RWPE2 (cell line): ENCODE measurements around the gene CFAP57.

Experiments
- ATAC-seq: fragments of 200-7000 bp; cut with Tn5 transposase; 3 replicates; pipeline ENCODE4 v1.9.1; 2021; ENCODE audit warnings: low read depth
- DNase-seq: peaks from one replicate; pipeline ENCODE4 v3.0.0-alpha.2; 2020; ENCODE audit warnings: low spot score
- H3K27ac ChIP-seq: fragments of 450-650 bp; 2 replicates; pipeline ENCODE4 v1.5.1; 2017; ENCODE audit warnings: mild to moderate bottlenecking; ENCODE audit not compliant: poor library complexity, severe bottlenecking
- H3K27me3 ChIP-seq: fragments of 250-450 bp; sonication (Bioruptor Pico); 2 replicates; pipeline ENCODE4 v1.5.1; 2021; ENCODE audit warnings: mild to moderate bottlenecking, moderate library complexity; ENCODE audit not compliant: insufficient read depth, poor library complexity, severe bottlenecking
- H3K36me3 ChIP-seq: fragments of 250-450 bp; sonication (Bioruptor Pico); 2 replicates; pipeline ENCODE4 v1.5.1; 2020; ENCODE audit warnings: low read depth, mild to moderate bottlenecking, moderate library complexity
- H3K4me1 ChIP-seq: fragments of 250-450 bp; sonication (Bioruptor Pico); 2 replicates; pipeline ENCODE4 v1.5.1; 2021; ENCODE audit warnings: mild to moderate bottlenecking, moderate library complexity; ENCODE audit not compliant: insufficient read depth, poor library complexity, severe bottlenecking
- H3K4me3 ChIP-seq: fragments of 250-450 bp; sonication (Bioruptor Pico); 2 replicates; pipeline ENCODE4 v1.5.1; 2021; ENCODE audit warnings: mild to moderate bottlenecking, moderate library complexity; ENCODE audit not compliant: severe bottlenecking
- H3K9me3 ChIP-seq: fragments of 250-450 bp; sonication (Bioruptor Pico); 2 replicates; pipeline ENCODE4 v1.5.1; 2021; ENCODE audit warnings: mild to moderate bottlenecking, moderate library complexity; ENCODE audit not compliant: severe bottlenecking
- CTCF ChIP-seq: fragments of 450-650 bp; IDR thresholded peaks from one replicate; pipeline ENCODE4 v1.5.1; 2017; ENCODE audit warnings: mild to moderate bottlenecking, moderate library complexity; ENCODE audit not compliant: poor library complexity, severe bottlenecking

CFAP57 gene

DNA sequence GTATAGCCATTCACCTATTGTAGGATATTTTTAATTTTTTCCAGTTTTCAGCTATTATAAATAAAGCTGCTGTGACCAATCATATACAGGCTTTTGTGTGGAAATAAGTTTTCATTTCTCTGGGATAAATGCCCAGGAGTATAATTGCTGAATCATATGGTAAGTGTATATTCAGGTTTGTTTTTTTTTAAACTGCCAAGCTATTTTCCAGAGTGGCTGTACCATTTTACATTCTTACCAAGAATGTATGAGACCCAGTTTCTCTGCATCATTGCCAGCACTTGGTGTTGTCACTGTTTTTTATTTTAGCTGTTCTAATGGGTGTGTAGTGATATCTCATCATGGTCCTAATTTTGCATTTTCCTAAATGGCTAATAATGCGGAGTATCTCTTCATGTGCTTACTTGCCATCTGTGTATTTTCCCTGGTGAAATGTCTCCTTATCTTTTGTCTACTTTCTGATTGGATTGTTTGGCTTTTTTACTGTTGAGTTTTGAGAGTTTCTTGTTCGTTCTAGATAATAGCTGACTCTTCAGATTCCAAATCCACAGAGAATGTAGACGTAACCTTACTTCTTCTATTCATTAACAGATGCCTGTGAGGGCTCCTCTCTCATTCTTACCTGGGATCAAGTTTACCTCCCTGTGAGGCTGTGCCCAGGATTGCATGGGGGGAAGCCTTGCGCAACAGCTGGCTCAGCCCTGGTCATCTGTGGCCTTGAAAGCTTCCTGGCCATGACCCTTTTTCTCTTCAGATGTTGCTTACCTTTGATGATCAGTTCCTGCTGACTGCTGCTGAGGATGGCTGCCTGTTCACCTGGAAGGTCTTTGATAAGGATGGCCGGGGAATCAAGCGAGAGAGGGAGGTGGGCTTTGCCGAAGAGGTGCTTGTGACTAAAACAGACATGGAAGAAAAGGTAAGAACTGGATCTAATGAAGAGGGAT lies 42.6 kb downstream of the CFAP57 start:
- peaks cover 2% of the 10 kb centered on the region for H3K9me3 ChIP-seq
- no peak for TF ChIP-seq CTCF
- no peaks in the 10 kb centered on the region for H3K4me1 ChIP-seq
- H3K27ac ChIP-seq, result no peak overlapping the region
- ATAC-seq (no peak), DNase-seq (no peak)
- H3K27me3 ChIP-seq, result no peaks in the 10 kb centered on the region
- no peak overlapping the region for H3K4me3 ChIP-seq
- no peaks in the 10 kb centered on the region for H3K36me3 ChIP-seq

DNA sequence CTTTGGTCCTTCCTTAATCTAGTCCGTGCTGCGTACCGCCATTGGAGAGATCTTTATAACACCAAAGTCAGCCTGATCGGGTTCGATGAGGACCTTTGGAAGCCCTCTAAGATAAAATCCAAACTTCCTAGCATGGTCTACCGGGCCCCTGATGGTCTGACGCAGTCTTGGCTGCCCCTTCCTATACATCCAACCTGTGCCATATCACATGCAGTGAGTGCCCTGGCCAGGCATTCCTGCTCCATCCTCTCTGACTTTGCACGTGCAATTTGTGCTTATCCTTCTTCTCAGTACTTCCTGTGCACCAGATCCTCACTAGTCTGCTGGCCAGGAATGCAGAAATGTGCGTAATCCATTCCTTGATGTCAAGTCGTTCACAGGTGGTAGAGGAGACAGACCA lies 45.6 kb downstream of the CFAP57 start:
- ATAC-seq (no peak), DNase-seq (no peak)
- Histone ChIP-seq H3K27me3 (no peaks in the 10 kb centered on the region), H3K4me1 (no peaks in the 10 kb centered on the region), H3K9me3 (peaks cover 2% of the 10 kb centered on the region), H3K36me3 (no peaks in the 10 kb centered on the region), H3K27ac (no peak overlapping the region), H3K4me3 (no peak overlapping the region)
- TF ChIP-seq CTCF, result no peak

DNA sequence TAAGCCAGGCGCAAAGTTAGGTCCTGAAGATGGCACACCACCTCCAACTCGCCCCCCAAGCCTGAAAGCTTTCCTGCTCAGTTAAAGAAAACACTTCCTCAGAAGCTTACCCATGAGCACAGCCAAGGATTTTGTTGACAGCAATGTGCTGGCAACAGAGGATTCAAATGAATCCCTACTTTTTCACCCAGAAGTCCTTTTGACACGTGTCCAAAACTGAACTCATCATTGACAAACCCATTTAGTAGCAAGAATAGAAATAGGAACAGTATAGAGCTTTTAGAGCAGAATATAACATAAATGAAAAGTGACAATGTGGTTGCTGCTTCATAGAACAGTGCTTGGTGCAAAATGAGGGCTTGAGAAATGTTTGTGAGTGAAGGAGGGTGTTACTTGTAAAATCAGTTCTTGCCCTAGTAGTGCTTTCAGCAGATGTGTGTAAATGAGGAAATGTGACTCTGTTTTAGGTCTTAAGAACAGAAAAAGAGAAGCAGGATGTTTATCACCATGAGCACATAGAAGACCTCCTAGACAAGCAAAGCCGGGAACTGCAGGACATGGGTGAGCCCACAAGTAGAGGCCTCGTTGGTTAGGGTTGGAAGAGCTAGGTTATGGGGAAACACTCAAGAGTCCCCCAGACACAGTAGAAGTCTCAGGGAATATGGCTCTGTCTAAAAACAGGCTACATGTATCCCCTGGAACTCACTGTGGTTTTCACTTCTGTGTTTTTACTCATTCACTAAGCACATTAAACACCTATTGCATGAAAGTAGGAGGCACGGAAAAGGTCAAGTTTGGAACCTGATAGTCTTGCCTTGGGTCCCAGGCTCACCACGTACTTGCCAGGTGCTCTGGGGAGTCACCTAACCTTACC lies 49.0 kb downstream of the CFAP57 start:
- Histone ChIP-seq H3K9me3 (no peaks in the 10 kb centered on the region), H3K27ac (no peak overlapping the region), H3K36me3 (no peaks in the 10 kb centered on the region), H3K4me1 (no peaks in the 10 kb centered on the region), H3K27me3 (no peaks in the 10 kb centered on the region), H3K4me3 (no peak overlapping the region)
- no peak for TF ChIP-seq CTCF
- DNase-seq (no peak), ATAC-seq (no peak)

DNA sequence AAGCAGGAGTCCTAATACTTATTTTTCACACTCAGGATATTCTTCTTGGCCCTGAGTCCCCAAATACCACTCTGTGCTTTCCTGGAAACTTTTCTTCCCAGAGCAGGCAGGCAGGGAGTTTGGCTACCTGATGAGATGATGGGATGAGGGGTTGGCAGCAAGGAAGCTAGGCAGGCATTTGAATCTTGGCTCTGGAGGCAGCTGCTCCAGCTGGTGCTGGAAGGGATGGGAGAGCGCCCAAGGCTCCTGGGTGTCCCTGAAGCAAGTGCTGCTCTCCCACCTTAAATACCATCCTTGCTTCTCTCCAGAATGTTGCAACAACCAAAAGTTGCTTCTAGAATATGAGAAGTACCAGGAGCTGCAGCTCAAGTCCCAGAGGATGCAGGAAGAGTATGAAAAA lies 49.7 kb downstream of the CFAP57 start:
- ATAC-seq, result no peak
- H3K4me3 ChIP-seq, result no peak overlapping the region
- no peak for DNase-seq
- TF ChIP-seq CTCF, result no peak
- no peaks in the 10 kb centered on the region for H3K27me3 ChIP-seq
- no peaks in the 10 kb centered on the region for H3K4me1 ChIP-seq
- no peaks in the 10 kb centered on the region for H3K9me3 ChIP-seq
- H3K27ac ChIP-seq, result no peak overlapping the region
- H3K36me3 ChIP-seq, result no peaks in the 10 kb centered on the region
